A549 (cell line): ENCODE results near the gene GLT1D1.

ENCODE experiments used
- CEBPB ChIP-seq, 2 experiments: fragments of >200 bp in 1 of 2; sonication (Bioruptor Twin) in 1 of 2; formaldehyde crosslinking in 1 of 2; IDR thresholded peaks; 2 replicates each; pipeline ENCODE4 v1.6.1; 2012 to 2016
- HDAC2 ChIP-seq: fragments of 200-600 bp; sonication (generic); IDR thresholded peaks from 2 replicates; pipeline ENCODE4 v1.6.1; 2016
- POLR2A ChIP-seq: IDR thresholded peaks from 2 replicates; pipeline ENCODE4 v1.6.1; 2012; ENCODE audit warnings: mild to moderate bottlenecking, low read length
- RARB ChIP-seq: fragments of 250-450 bp; sonication (Bioruptor Pico); IDR thresholded peaks from 2 replicates; pipeline ENCODE4 v1.8.0; 2021; ENCODE audit warnings: mild to moderate bottlenecking, moderate library complexity
- RCOR1 ChIP-seq: fragments of 150-350 bp; IDR thresholded peaks from 2 replicates; pipeline ENCODE4 v1.6.1; 2014; ENCODE audit warnings: antibody characterized with exemption, low read length, low read depth
- SMC3 ChIP-seq: fragments of >200 bp; sonication (Bioruptor Twin); formaldehyde crosslinking; IDR thresholded peaks from 3 replicates; pipeline ENCODE4 v1.6.1; 2018; ENCODE audit warnings: inconsistent platforms
- SREBF2 ChIP-seq: fragments of 450-650 bp; IDR thresholded peaks from 2 replicates; pipeline ENCODE4 v1.6.1; 2014; ENCODE audit warnings: mild to moderate bottlenecking, moderate library complexity
- ZNF302 ChIP-seq: fragments of 250-450 bp; sonication (Bioruptor Pico); IDR thresholded peaks from 2 replicates; pipeline ENCODE4 v1.9.0; 2021; ENCODE audit warnings: inconsistent platforms, mild to moderate bottlenecking, moderate library complexity
- TF ChIP-seq, protein P1 (sequence below): fragments of >200 bp; sonication (Bioruptor Twin); formaldehyde crosslinking; IDR thresholded peaks from 3 replicates; pipeline ENCODE4 v1.5.1; 2016
- TF ChIP-seq, protein P2 (sequence below): IDR thresholded peaks from 2 replicates; pipeline ENCODE4 v1.6.1; 2012

GRCh38 chr12:128986957-128987356, 133.7 kb downstream of the GLT1D1 start:
- TF ChIP-seq, protein P1, sequence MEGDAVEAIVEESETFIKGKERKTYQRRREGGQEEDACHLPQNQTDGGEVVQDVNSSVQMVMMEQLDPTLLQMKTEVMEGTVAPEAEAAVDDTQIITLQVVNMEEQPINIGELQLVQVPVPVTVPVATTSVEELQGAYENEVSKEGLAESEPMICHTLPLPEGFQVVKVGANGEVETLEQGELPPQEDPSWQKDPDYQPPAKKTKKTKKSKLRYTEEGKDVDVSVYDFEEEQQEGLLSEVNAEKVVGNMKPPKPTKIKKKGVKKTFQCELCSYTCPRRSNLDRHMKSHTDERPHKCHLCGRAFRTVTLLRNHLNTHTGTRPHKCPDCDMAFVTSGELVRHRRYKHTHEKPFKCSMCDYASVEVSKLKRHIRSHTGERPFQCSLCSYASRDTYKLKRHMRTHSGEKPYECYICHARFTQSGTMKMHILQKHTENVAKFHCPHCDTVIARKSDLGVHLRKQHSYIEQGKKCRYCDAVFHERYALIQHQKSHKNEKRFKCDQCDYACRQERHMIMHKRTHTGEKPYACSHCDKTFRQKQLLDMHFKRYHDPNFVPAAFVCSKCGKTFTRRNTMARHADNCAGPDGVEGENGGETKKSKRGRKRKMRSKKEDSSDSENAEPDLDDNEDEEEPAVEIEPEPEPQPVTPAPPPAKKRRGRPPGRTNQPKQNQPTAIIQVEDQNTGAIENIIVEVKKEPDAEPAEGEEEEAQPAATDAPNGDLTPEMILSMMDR, result no peak
- TF ChIP-seq RCOR1, result no peak
- no peak for TF ChIP-seq CEBPB (IDR thresholded peaks at IDR 0.05)
- TF ChIP-seq SREBF2, result no peak
- TF ChIP-seq SMC3, result no peak
- no peak for TF ChIP-seq RARB (CRISPR knock-in tag)
- no peak for TF ChIP-seq POLR2A
- no peak for TF ChIP-seq ZNF302
- TF ChIP-seq HDAC2, result no peak
- TF ChIP-seq, protein P2, sequence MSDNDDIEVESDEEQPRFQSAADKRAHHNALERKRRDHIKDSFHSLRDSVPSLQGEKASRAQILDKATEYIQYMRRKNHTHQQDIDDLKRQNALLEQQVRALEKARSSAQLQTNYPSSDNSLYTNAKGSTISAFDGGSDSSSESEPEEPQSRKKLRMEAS, result no peak
